Activated T-cell treated with anti-CD3 and anti-CD28 coated beads, Interleukin-2, amount 50 U/mL, for 24 hours (primary cell): ENCODE measurements around the gene SMC5.
"Not testable (repeated sequence)": the region's sequence is repeated elsewhere in the genome, so short reads cannot be mapped to it uniquely, and the experiment has no call there.

Source experiments
- DNase-seq: peaks from one replicate; pipeline ENCODE4 v3.0.0-alpha.2; 2020
- H3K27ac Mint-ChIP-seq: 2 replicates; pipeline ENCODE4 v1.8.0; 2020; ENCODE audit warnings: mild to moderate bottlenecking, mixed read lengths
- H3K27me3 Mint-ChIP-seq: 2 replicates; pipeline ENCODE4 v1.8.0; 2020; ENCODE audit warnings: mixed read lengths
- H3K36me3 Mint-ChIP-seq: 2 replicates; pipeline ENCODE4 v1.8.0; 2020; ENCODE audit warnings: low read depth, mixed read lengths
- H3K4me1 Mint-ChIP-seq: 2 replicates; pipeline ENCODE4 v1.8.0; 2020; ENCODE audit warnings: low read depth, mixed read lengths
- H3K4me3 Mint-ChIP-seq: 2 replicates; pipeline ENCODE4 v1.8.0; 2020; ENCODE audit warnings: mild to moderate bottlenecking, moderate library complexity, mixed read lengths
- H3K9me3 Mint-ChIP-seq: 2 replicates; pipeline ENCODE4 v1.8.0; 2020; ENCODE audit warnings: mixed read lengths

The SMC5 gene

GRCh38 chr9:70258692-70259511 lies at the start of gene SMC5:
Gene SMC5 (plus strand): TSS chr9:70258978. CDS start chr9:70259079, 101 bp downstream.
- H3K4me1 Mint-ChIP-seq: peaks cover 60% of the 10 kb centered on the region
- H3K9me3 Mint-ChIP-seq: no peaks in the 10 kb centered on the region
- peak within 1 kb of the TSS; percentile 98 for H3K27ac Mint-ChIP-seq
- H3K36me3 Mint-ChIP-seq: peaks cover 48% of the 10 kb centered on the region
- no peaks in the 10 kb centered on the region for H3K27me3 Mint-ChIP-seq
- peak within 1 kb of the TSS; percentile 87 for H3K4me3 Mint-ChIP-seq
- DNase-seq: peak; percentile 94

GRCh38 chr9:70217029-70217428 lies 41.7 kb upstream of the SMC5 start:
- peaks cover 26% of the 10 kb centered on the region for H3K36me3 Mint-ChIP-seq
- no peaks in the 10 kb centered on the region for H3K27me3 Mint-ChIP-seq

GRCh38 chr9:70218767-70219166 lies 40.0 kb upstream of the SMC5 start:
- no peak overlapping the region for H3K27ac Mint-ChIP-seq
- no peaks in the 10 kb centered on the region for H3K27me3 Mint-ChIP-seq
- H3K4me3 Mint-ChIP-seq: no peak overlapping the region
- H3K9me3 Mint-ChIP-seq: peaks cover 3% of the 10 kb centered on the region
- H3K4me1 Mint-ChIP-seq: no peaks in the 10 kb centered on the region
- H3K36me3 Mint-ChIP-seq: peaks cover 18% of the 10 kb centered on the region
- no peak for DNase-seq

More at GRCh38 chr9:70217029-70217428, 41.7 kb upstream of the SMC5 start:
- Mint-ChIP-seq H3K4me1 (no peaks in the 10 kb centered on the region), H3K9me3 (peaks cover 14% of the 10 kb centered on the region), H3K4me3 (no peak overlapping the region), H3K27ac (no peak overlapping the region)
- no peak for DNase-seq

GRCh38 chr9:70220216-70220615 lies 38.6 kb upstream of the SMC5 start:
- no peaks in the 10 kb centered on the region for H3K27me3 Mint-ChIP-seq
- DNase-seq: no peak
- peaks cover 4% of the 10 kb centered on the region for H3K36me3 Mint-ChIP-seq
- H3K9me3 Mint-ChIP-seq: no peaks in the 10 kb centered on the region
- no peak overlapping the region for H3K27ac Mint-ChIP-seq
- H3K4me1 Mint-ChIP-seq: no peaks in the 10 kb centered on the region
- no peak overlapping the region for H3K4me3 Mint-ChIP-seq

GRCh38 chr9:70222354-70222753 lies 36.4 kb upstream of the SMC5 start:
- no peak for DNase-seq
- Mint-ChIP-seq H3K4me3 (no peak overlapping the region), H3K9me3 (no peaks in the 10 kb centered on the region), H3K36me3 (no peaks in the 10 kb centered on the region), H3K27ac (no peak overlapping the region), H3K27me3 (no peaks in the 10 kb centered on the region), H3K4me1 (no peaks in the 10 kb centered on the region)

GRCh38 chr9:70228118-70228517 lies 30.7 kb upstream of the SMC5 start:
- Mint-ChIP-seq H3K4me3 (no peak overlapping the region), H3K27ac (no peak overlapping the region), H3K4me1 (no peaks in the 10 kb centered on the region), H3K36me3 (no peaks in the 10 kb centered on the region), H3K9me3 (no peaks in the 10 kb centered on the region), H3K27me3 (peaks cover 2% of the 10 kb centered on the region)
- no peak for DNase-seq

- Mint-ChIP-seq H3K27me3 (peaks cover 3% of the 10 kb centered on the region), H3K4me1 (no peaks in the 10 kb centered on the region), H3K36me3 (no peaks in the 10 kb centered on the region), H3K4me3 (no peak overlapping the region), H3K27ac (no peak overlapping the region), H3K9me3 (no peaks in the 10 kb centered on the region)
- DNase-seq: no peak
Measured at GRCh38 chr9:70228611-70229010, 30.2 kb upstream of the SMC5 start.

GRCh38 chr9:70229026-70229425 lies 29.8 kb upstream of the SMC5 start:
- DNase-seq: no peak
- no peak overlapping the region for H3K4me3 Mint-ChIP-seq
- no peaks in the 10 kb centered on the region for H3K9me3 Mint-ChIP-seq
- H3K27me3 Mint-ChIP-seq: peaks cover 4% of the 10 kb centered on the region
- no peaks in the 10 kb centered on the region for H3K4me1 Mint-ChIP-seq
- H3K27ac Mint-ChIP-seq: no peak overlapping the region
- no peaks in the 10 kb centered on the region for H3K36me3 Mint-ChIP-seq

GRCh38 chr9:70229579-70229978 lies 29.2 kb upstream of the SMC5 start:
- no peak for DNase-seq
- H3K4me3 Mint-ChIP-seq: no peak overlapping the region
- H3K36me3 Mint-ChIP-seq: no peaks in the 10 kb centered on the region
- H3K4me1 Mint-ChIP-seq: no peaks in the 10 kb centered on the region
- H3K27ac Mint-ChIP-seq: no peak overlapping the region
- H3K9me3 Mint-ChIP-seq: no peaks in the 10 kb centered on the region
- peaks cover 4% of the 10 kb centered on the region for H3K27me3 Mint-ChIP-seq

- DNase-seq: no peak
- Mint-ChIP-seq H3K27ac (no peak overlapping the region), H3K4me3 (no peak overlapping the region), H3K9me3 (no peaks in the 10 kb centered on the region), H3K27me3 (peaks cover 7% of the 10 kb centered on the region), H3K4me1 (no peaks in the 10 kb centered on the region), H3K36me3 (no peaks in the 10 kb centered on the region)
Measured at GRCh38 chr9:70232476-70232875, 26.3 kb upstream of the SMC5 start.

- H3K4me1 Mint-ChIP-seq, DNase-seq, H3K27me3 Mint-ChIP-seq, H3K36me3 Mint-ChIP-seq, H3K9me3 Mint-ChIP-seq, H3K4me3 Mint-ChIP-seq, H3K27ac Mint-ChIP-seq: not testable (repeated sequence)
Measured at GRCh38 chr9:70234208-70234607, 24.6 kb upstream of the SMC5 start.

GRCh38 chr9:70245952-70246351 lies 12.8 kb upstream of the SMC5 start:
- H3K27ac Mint-ChIP-seq, H3K4me1 Mint-ChIP-seq, H3K4me3 Mint-ChIP-seq, H3K27me3 Mint-ChIP-seq, H3K9me3 Mint-ChIP-seq, H3K36me3 Mint-ChIP-seq, DNase-seq: not testable (repeated sequence)

GRCh38 chr9:70250221-70250620 lies 8.6 kb upstream of the SMC5 start:
- no peaks in the 10 kb centered on the region for H3K4me1 Mint-ChIP-seq
- H3K36me3 Mint-ChIP-seq: no peaks in the 10 kb centered on the region
- no peak for DNase-seq
- H3K4me3 Mint-ChIP-seq: no peak overlapping the region
- H3K27me3 Mint-ChIP-seq: no peaks in the 10 kb centered on the region
- no peak overlapping the region for H3K27ac Mint-ChIP-seq
- peaks cover 5% of the 10 kb centered on the region for H3K9me3 Mint-ChIP-seq

GRCh38 chr9:70255486-70255885 lies 3.3 kb upstream of the SMC5 start:
- H3K9me3 Mint-ChIP-seq: no peaks in the 10 kb centered on the region
- no peak for DNase-seq
- no peak overlapping the region for H3K4me3 Mint-ChIP-seq
- H3K27me3 Mint-ChIP-seq: no peaks in the 10 kb centered on the region
- H3K36me3 Mint-ChIP-seq: peaks cover 16% of the 10 kb centered on the region
- H3K4me1 Mint-ChIP-seq: peaks cover 30% of the 10 kb centered on the region
- no peak overlapping the region for H3K27ac Mint-ChIP-seq

GRCh38 chr9:70256123-70256551 lies 2.6 kb upstream of the SMC5 start:
- Mint-ChIP-seq H3K27me3 (no peaks in the 10 kb centered on the region), H3K4me1 (peaks cover 36% of the 10 kb centered on the region), H3K27ac (no peak overlapping the region), H3K9me3 (no peaks in the 10 kb centered on the region), H3K4me3 (no peak overlapping the region), H3K36me3 (peaks cover 22% of the 10 kb centered on the region)
- no peak for DNase-seq
